ENCODE measurements around the gene SLC6A20. TPM values are rescaled to one million over a fixed set of nuclear protein-coding genes. Genes with fewer than 3 reads are reported as not detected.

SLC6A20 gene, protein sequence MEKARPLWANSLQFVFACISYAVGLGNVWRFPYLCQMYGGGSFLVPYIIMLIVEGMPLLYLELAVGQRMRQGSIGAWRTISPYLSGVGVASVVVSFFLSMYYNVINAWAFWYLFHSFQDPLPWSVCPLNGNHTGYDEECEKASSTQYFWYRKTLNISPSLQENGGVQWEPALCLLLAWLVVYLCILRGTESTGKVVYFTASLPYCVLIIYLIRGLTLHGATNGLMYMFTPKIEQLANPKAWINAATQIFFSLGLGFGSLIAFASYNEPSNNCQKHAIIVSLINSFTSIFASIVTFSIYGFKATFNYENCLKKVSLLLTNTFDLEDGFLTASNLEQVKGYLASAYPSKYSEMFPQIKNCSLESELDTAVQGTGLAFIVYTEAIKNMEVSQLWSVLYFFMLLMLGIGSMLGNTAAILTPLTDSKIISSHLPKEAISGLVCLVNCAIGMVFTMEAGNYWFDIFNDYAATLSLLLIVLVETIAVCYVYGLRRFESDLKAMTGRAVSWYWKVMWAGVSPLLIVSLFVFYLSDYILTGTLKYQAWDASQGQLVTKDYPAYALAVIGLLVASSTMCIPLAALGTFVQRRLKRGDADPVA
- total RNA-seq, result 0.27 TPM in 1 of 3 replicates, not detected in the others

- Mint-ChIP-seq H3K9me3 (no peaks in the 10 kb centered on the region), H3K4me1 (peaks cover 6% of the 10 kb centered on the region), H3K27ac (no peak within 1 kb of the TSS), H3K36me3 (no peaks in the 10 kb centered on the region), H3K4me3 (peak within 1 kb of the TSS; percentile 59), H3K27me3 (ENCODE audit: low read depth) (peaks cover 85% of the 10 kb centered on the region)
- no peak for DNase-seq (ENCODE audit: low spot score in 2 of 2, unreplicated experiment in 2 of 2)
- TF ChIP-seq, protein P1, sequence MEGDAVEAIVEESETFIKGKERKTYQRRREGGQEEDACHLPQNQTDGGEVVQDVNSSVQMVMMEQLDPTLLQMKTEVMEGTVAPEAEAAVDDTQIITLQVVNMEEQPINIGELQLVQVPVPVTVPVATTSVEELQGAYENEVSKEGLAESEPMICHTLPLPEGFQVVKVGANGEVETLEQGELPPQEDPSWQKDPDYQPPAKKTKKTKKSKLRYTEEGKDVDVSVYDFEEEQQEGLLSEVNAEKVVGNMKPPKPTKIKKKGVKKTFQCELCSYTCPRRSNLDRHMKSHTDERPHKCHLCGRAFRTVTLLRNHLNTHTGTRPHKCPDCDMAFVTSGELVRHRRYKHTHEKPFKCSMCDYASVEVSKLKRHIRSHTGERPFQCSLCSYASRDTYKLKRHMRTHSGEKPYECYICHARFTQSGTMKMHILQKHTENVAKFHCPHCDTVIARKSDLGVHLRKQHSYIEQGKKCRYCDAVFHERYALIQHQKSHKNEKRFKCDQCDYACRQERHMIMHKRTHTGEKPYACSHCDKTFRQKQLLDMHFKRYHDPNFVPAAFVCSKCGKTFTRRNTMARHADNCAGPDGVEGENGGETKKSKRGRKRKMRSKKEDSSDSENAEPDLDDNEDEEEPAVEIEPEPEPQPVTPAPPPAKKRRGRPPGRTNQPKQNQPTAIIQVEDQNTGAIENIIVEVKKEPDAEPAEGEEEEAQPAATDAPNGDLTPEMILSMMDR (IDR thresholded peaks at IDR 0.05; ENCODE audit: unreplicated experiment), result no peak
Observed at GRCh38 chr3:45795882-45796765, at the start of gene SLC6A20. TSS of gene SLC6A20 (minus strand) at chr3:45796536. CDS start at chr3:45796419, 117 bp downstream.

- peaks cover 12% of the 10 kb centered on the region for H3K4me1 Mint-ChIP-seq
- no peak overlapping the region for H3K4me3 Mint-ChIP-seq
- DNase-seq (ENCODE audit: low spot score in 2 of 2, unreplicated experiment in 2 of 2), result no peak
- no peak overlapping the region for H3K27ac Mint-ChIP-seq
- H3K27me3 Mint-ChIP-seq (ENCODE audit: low read depth), result peaks cover 62% of the 10 kb centered on the region
- no peaks in the 10 kb centered on the region for H3K36me3 Mint-ChIP-seq
- no peaks in the 10 kb centered on the region for H3K9me3 Mint-ChIP-seq
- TF ChIP-seq, protein P1 (IDR thresholded peaks at IDR 0.05; ENCODE audit: unreplicated experiment), result no peak
Observed at GRCh38 chr3:45844616-45845015, 48.3 kb upstream of the SLC6A20 start.

DNA sequence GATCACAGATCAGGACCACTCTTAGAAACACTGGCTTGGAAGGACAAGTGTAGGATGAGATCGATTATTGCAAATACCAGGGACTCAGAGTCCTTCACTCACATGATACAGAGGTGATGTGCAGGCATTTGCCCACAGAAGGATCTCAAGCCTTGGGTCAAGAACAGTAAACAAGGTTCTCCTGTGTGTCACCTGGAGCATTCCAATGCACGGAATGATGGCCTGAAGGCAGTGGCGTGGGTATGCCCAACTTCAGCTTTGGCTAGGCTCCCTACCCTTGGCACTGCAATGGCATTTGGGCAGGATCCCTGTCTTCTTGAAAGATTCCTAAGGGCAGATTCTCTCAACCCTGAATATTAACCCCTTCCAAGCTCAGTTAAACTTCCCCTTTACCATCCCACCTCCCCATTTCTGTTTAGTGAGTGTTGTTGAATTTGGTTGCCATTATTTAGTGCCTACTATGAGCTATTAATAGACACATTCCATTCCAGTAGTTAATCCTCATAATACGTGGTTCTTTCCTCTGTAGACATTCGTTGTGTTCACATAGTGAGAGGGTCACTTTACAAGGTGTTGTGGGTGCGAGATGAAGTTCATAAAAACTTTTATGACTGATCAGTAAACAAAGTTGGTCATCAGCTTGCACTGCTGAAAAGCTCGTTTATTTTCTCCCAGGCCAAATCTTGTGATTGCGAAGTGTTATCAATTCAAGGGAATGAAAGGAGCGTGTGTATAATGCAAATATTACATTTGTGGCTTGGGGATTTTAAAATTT lies 46.7 kb upstream of the SLC6A20 start:
- peaks cover 12% of the 10 kb centered on the region for H3K4me1 Mint-ChIP-seq
- H3K36me3 Mint-ChIP-seq, result no peaks in the 10 kb centered on the region
- peak overlapping the region; percentile 94 for H3K4me3 Mint-ChIP-seq
- no peaks in the 10 kb centered on the region for H3K9me3 Mint-ChIP-seq
- no peak for DNase-seq (ENCODE audit: low spot score in 2 of 2, unreplicated experiment in 2 of 2)
- TF ChIP-seq, protein P1 (IDR thresholded peaks at IDR 0.05; ENCODE audit: unreplicated experiment), result no peak
- peaks cover 50% of the 10 kb centered on the region for H3K27me3 Mint-ChIP-seq (ENCODE audit: low read depth)
- H3K27ac Mint-ChIP-seq, result no peak overlapping the region

- Mint-ChIP-seq H3K27me3 (ENCODE audit: low read depth) (peaks cover 38% of the 10 kb centered on the region), H3K36me3 (peaks cover 4% of the 10 kb centered on the region), H3K27ac (peak within 1 kb of the TSS; percentile 97), H3K4me3 (peak within 1 kb of the TSS; percentile 94), H3K9me3 (no peaks in the 10 kb centered on the region), H3K4me1 (peaks cover 12% of the 10 kb centered on the region)
- DNase-seq (ENCODE audit: low spot score in 2 of 2, unreplicated experiment in 2 of 2), result peak; percentile 68 to 88
- TF ChIP-seq, protein P1 (IDR thresholded peaks at IDR 0.05; ENCODE audit: unreplicated experiment), result no peak
Observed at GRCh38 chr3:45841757-45842491, 45.6 kb upstream of the SLC6A20 start, which contains the start of gene LZTFL1. TSS of gene LZTFL1 (minus strand) at chr3:45842119. CDS start at chr3:45841991, 128 bp downstream.
